K562 (cell line): ENCODE measurements around the gene ABHD5. TPM values are rescaled to one million over a fixed set of nuclear protein-coding genes. Genes with fewer than 3 reads are reported as not detected.
A peak's percentile ranks its signal among the peaks of the same experiment; 100 is the strongest.

Experiments
- ARHGAP35 ChIP-seq: fragments of 450-650 bp; IDR thresholded peaks from 2 replicates; pipeline ENCODE4 v1.6.1; 2018; ENCODE audit not compliant: partially characterized antibody
- CEBPG ChIP-seq, 3 experiments: fragments of 200-800 bp in 1 of 3; sonication (Bioruptor generic) in 1 of 3; sonication (generic) in 1 of 3; formaldehyde crosslinking in 1 of 3; IDR thresholded peaks in 2 of 3; conservative IDR thresholded peaks in 1 of 3; 2 replicates each; pipeline versions ENCODE4 v1.6.1 to v1.8.0; 2016 to 2022; ENCODE audit warnings: missing compliant biosample characterization in 2 of 3, missing genetic modification characterization in 2 of 3, mild to moderate bottlenecking in 1 of 3, missing genetic modification reagents in 1 of 3
- CHCHD3 ChIP-seq: fragments of 250-450 bp; sonication (Bioruptor Pico); IDR thresholded peaks from 2 replicates; pipeline ENCODE4 v2.1.2; 2022; ENCODE audit warnings: mild to moderate bottlenecking
- CREM ChIP-seq: IDR thresholded peaks from 2 replicates; pipeline ENCODE4 v1.6.1; 2014; ENCODE audit warnings: antibody characterized with exemption, low read depth
- ETV6 ChIP-seq, 3 experiments: fragments of 150-350 bp in 1 of 3; sonication (generic) in 1 of 3; formaldehyde crosslinking in 1 of 3; IDR thresholded peaks; 2 replicates each; pipeline versions ENCODE4 v1.6.1 to v1.8.0; 2014 to 2022; ENCODE audit warnings: borderline replicate concordance in 2 of 3, low read depth in 2 of 3, antibody characterized with exemption in 1 of 3, low read length in 1 of 3, mild to moderate bottlenecking in 1 of 3, missing genetic modification reagents in 1 of 3
- HDAC2 ChIP-seq: fragments of 450-650 bp; IDR thresholded peaks from 2 replicates; pipeline ENCODE4 v1.6.1; 2016; ENCODE audit warnings: mild to moderate bottlenecking
- KLF6 ChIP-seq: fragments of 250-450 bp; sonication (Bioruptor Pico); IDR thresholded peaks from 2 replicates; pipeline ENCODE4 v1.4.0; 2020; ENCODE audit warnings: mild to moderate bottlenecking, moderate library complexity, borderline replicate concordance
- MEF2D ChIP-seq: conservative IDR thresholded peaks from 2 replicates; pipeline ENCODE4 v1.6.1; 2016; ENCODE audit warnings: low read depth, missing genetic modification characterization, missing compliant biosample characterization
- NCOA4 ChIP-seq: fragments of 450-650 bp; IDR thresholded peaks from 2 replicates; pipeline ENCODE4 v1.6.1; 2018; ENCODE audit warnings: mild to moderate bottlenecking; ENCODE audit not compliant: partially characterized antibody
- NFE2 ChIP-seq: IDR thresholded peaks from 2 replicates; pipeline ENCODE4 v1.6.1; 2014; ENCODE audit warnings: antibody characterized with exemption, low read depth
- TEAD1 ChIP-seq, 2 experiments: fragments of 450-650 bp in 1 of 2; sonication (generic) in 1 of 2; formaldehyde crosslinking; IDR thresholded peaks; 2 replicates each; pipeline versions ENCODE4 v1.4.0 to v1.8.0; 2020 to 2022; ENCODE audit warnings: mild to moderate bottlenecking in 2 of 2, missing genetic modification reagents in 1 of 2
- ZNF12 ChIP-seq: sonication (generic); formaldehyde crosslinking; IDR thresholded peaks from 2 replicates; pipeline ENCODE4 v1.4.0; 2020; ENCODE audit warnings: mild to moderate bottlenecking, missing genetic modification reagents
- ZNF354B ChIP-seq: fragments of 250-450 bp; sonication (Bioruptor Pico); IDR thresholded peaks from 2 replicates; pipeline ENCODE4 v1.4.0; 2020
- ZNF408 ChIP-seq: fragments of 250-450 bp; sonication (Bioruptor Pico); IDR thresholded peaks from 2 replicates; pipeline ENCODE4 v1.4.0; 2020; ENCODE audit warnings: low read depth, mild to moderate bottlenecking, moderate library complexity
- polyA plus RNA-seq, 8 experiments: library from polyadenylated mRNA; depleted of rRNA in 4 of 8; stranded (reverse) in 5 of 8; unstranded in 3 of 8; fragments of >200 nt; fragmentation: Nextera tagmentation in 2 of 8; fragmentation: Illumina TruSeq in 1 of 8; extraction: Ambion mirVana in 2 of 8; extraction: Trizol in 1 of 8; gene quantifications; 2 replicates each; pipeline versions ENCODE4 v1.2.1 to v1.2.3, GENCODE V29; 2011 to 2014; ENCODE audit warnings: inconsistent platforms in 1 of 8, missing spikeins in 1 of 8
- total RNA-seq, 7 experiments: library from RNA; depleted of rRNA in 6 of 7; stranded (reverse); fragments of >200 nt in 6 of 7; fragmentation: Illumina TruSeq in 2 of 7; extraction: Trizol in 2 of 7; gene quantifications; 2 replicates each; pipeline versions ENCODE4 v1.2.1 to v1.2.3, GENCODE V29; 2011 to 2021; ENCODE audit warnings: low replicate concordance in 1 of 7
- TF ChIP-seq, protein P1 (sequence below): fragments of 450-650 bp; formaldehyde crosslinking; IDR thresholded peaks from 2 replicates; pipeline ENCODE4 v1.4.0; 2020; ENCODE audit warnings: mild to moderate bottlenecking, mixed read lengths
- TF ChIP-seq, protein P2 (sequence below): fragments of 250-450 bp; sonication (Bioruptor Pico); IDR thresholded peaks from 2 replicates; pipeline ENCODE4 v1.8.0; 2021; ENCODE audit warnings: moderate library complexity, mild to moderate bottlenecking, inconsistent platforms
- TF ChIP-seq, protein P3 (sequence below): sonication (generic); IDR thresholded peaks from 2 replicates; pipeline ENCODE4 v1.6.1; 2016
- TF ChIP-seq, protein P4 (sequence below): sonication (generic); formaldehyde crosslinking; IDR thresholded peaks from 2 replicates; pipeline ENCODE4 v1.4.0; 2020; ENCODE audit warnings: mild to moderate bottlenecking, missing genetic modification reagents

The ABHD5 gene
- total and polyA plus RNA-seq, 9 of the 15 experiments (the other 6 are each of a cell fraction or from before 2014, with no cell fraction given), result 27.8 to 61.7 (median 39.9) TPM

DNA sequence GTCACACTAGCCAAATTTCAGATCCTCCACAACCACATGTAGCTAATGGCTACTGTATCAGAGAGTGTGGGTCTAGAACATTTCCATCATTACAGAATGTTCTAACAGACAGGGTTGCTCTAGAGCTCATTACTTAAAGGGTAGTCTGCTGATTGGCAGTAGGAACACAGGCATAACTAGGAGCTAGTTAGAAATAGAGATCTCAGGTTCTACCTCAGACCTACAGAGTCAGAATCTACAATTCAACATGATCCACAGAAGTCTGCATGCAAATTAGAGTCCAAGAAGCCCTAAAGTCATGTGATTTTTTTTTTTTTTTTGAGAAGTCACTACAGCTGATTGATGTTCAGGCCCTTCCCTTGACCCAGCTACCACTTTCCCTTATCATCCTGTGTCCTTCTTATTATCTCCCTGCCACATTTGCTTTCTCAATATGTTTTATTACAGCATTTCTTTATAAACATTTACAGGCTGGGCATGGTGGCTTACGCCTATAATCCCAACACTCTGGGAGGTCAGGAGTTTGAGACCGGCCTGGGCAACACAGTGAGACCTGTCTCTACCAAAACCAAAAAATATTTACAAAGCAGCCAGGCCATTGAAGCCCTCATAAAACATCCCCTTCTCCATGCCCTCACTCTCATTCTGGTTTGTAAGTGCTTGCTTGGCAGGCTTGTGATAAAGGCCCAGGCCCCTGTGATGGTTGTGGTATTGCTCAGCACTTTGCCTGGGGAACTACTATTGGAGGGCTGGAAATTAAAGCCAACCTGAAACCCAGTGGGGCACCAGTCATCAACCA, 3.8 kb upstream of the ABHD5 start (continued):
- TF ChIP-seq, protein P1, sequence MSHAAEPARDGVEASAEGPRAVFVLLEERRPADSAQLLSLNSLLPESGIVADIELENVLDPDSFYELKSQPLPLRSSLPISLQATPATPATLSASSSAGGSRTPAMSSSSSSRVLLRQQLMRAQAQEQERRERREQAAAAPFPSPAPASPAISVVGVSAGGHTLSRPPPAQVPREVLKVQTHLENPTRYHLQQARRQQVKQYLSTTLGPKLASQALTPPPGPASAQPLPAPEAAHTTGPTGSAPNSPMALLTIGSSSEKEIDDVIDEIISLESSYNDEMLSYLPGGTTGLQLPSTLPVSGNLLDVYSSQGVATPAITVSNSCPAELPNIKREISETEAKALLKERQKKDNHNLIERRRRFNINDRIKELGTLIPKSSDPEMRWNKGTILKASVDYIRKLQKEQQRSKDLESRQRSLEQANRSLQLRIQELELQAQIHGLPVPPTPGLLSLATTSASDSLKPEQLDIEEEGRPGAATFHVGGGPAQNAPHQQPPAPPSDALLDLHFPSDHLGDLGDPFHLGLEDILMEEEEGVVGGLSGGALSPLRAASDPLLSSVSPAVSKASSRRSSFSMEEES, result peak; percentile 95
- TF ChIP-seq ZNF408 (CRISPR knock-in tag) (no peak), HDAC2 (peak; percentile 83), MEF2D (tag) (peak; percentile 86), CHCHD3 (no peak), ZNF354B (peak; percentile 57; the same call in 1 of the 2 replicates), ARHGAP35 (no peak), ZNF12 (CRISPR knock-in tag) (no peak), ETV6 (IDR thresholded peaks at IDR 0.05; ENCODE audit: borderline replicate concordance in 1 of 2, low read depth in 2 of 2, low read length in 1 of 2) (no peak), ETV6 (CRISPR knock-in tag; IDR thresholded peaks at IDR 0.05; ENCODE audit: borderline replicate concordance) (no peak), CEBPG (CRISPR knock-in tag; IDR thresholded peaks at IDR 0.05) (no peak), CEBPG (tag; conservative IDR thresholded peaks at IDR 0.05 in 1 of 2, IDR thresholded peaks at IDR 0.05 in 1 of 2) (no peak), NFE2 (peak; percentile 54), TEAD1 (CRISPR knock-in tag; IDR thresholded peaks at IDR 0.05) (peak in 1 of 2 experiments; percentile 79; a peak in 3 of 4 replicates), CREM (peak; percentile 41; the same call in 1 of the 2 replicates), KLF6 (CRISPR knock-in tag) (peak; percentile 78), NCOA4 (no peak)
- TF ChIP-seq, protein P2, sequence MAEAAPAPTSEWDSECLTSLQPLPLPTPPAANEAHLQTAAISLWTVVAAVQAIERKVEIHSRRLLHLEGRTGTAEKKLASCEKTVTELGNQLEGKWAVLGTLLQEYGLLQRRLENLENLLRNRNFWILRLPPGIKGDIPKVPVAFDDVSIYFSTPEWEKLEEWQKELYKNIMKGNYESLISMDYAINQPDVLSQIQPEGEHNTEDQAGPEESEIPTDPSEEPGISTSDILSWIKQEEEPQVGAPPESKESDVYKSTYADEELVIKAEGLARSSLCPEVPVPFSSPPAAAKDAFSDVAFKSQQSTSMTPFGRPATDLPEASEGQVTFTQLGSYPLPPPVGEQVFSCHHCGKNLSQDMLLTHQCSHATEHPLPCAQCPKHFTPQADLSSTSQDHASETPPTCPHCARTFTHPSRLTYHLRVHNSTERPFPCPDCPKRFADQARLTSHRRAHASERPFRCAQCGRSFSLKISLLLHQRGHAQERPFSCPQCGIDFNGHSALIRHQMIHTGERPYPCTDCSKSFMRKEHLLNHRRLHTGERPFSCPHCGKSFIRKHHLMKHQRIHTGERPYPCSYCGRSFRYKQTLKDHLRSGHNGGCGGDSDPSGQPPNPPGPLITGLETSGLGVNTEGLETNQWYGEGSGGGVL (CRISPR knock-in tag), result no peak
- TF ChIP-seq, protein P3, sequence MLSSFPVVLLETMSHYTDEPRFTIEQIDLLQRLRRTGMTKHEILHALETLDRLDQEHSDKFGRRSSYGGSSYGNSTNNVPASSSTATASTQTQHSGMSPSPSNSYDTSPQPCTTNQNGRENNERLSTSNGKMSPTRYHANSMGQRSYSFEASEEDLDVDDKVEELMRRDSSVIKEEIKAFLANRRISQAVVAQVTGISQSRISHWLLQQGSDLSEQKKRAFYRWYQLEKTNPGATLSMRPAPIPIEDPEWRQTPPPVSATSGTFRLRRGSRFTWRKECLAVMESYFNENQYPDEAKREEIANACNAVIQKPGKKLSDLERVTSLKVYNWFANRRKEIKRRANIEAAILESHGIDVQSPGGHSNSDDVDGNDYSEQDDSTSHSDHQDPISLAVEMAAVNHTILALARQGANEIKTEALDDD, result peak; percentile 44
- TF ChIP-seq, protein P4, sequence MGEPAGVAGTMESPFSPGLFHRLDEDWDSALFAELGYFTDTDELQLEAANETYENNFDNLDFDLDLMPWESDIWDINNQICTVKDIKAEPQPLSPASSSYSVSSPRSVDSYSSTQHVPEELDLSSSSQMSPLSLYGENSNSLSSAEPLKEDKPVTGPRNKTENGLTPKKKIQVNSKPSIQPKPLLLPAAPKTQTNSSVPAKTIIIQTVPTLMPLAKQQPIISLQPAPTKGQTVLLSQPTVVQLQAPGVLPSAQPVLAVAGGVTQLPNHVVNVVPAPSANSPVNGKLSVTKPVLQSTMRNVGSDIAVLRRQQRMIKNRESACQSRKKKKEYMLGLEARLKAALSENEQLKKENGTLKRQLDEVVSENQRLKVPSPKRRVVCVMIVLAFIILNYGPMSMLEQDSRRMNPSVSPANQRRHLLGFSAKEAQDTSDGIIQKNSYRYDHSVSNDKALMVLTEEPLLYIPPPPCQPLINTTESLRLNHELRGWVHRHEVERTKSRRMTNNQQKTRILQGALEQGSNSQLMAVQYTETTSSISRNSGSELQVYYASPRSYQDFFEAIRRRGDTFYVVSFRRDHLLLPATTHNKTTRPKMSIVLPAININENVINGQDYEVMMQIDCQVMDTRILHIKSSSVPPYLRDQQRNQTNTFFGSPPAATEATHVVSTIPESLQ (CRISPR knock-in tag), result 0 out of 2 replicates have a peak, but pooled peaks have one; percentile 81
